MM.1S (cell line): ENCODE data around the gene MMP24.

Experiments
- EZH2 ChIP-seq: fragments of 300-600 bp; sonication (generic); optimal IDR thresholded peaks from 2 replicates; pipeline ENCODE3; 2017; ENCODE audit warnings: low read depth, mild to moderate bottlenecking, antibody characterized with exemption, low read length, mixed read lengths
- TF ChIP-seq, protein P1 (sequence below): fragments of 300-600 bp; sonication (generic); IDR thresholded peaks from 2 replicates; pipeline ENCODE4 v1.5.1; 2016; ENCODE audit warnings: antibody characterized with exemption, low read length, mixed read lengths

DNA sequence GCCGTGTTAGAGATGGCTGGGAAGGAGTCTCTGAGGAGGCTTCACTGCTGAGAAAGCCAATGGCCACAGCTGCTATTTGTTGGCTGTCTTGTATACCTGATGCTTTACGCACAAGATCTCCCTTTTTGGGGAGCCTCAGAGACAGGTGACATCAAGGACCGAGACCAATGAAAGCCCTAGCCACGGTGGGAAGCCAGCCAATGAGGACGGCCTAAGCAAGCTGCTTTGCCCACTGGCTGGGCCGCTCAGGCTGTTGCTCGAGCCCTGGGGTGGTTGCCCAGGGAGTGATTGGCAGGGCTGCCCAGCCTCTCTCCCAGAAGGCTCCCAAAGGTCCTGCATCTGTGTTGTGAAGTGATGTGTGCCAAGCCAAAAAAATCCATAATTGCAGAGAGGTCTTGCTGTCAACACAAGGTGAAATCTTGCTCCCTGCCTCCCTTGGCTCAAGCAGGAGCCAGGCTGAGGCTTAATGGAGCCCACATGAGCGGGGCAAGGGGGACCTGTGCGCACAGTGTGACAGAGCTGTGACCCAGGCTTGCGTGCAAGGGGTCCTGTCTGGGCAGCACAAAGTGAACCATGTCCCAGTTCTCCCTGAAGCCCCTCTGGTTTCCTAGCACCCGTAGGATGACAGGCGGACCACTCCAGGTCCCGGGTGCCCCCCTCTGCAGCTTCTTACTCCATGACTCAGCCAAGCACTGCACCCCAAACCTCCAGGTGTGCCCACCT lies 47.1 kb downstream of the MMP24 start:
- no peak for TF ChIP-seq EZH2
- TF ChIP-seq, protein P1, sequence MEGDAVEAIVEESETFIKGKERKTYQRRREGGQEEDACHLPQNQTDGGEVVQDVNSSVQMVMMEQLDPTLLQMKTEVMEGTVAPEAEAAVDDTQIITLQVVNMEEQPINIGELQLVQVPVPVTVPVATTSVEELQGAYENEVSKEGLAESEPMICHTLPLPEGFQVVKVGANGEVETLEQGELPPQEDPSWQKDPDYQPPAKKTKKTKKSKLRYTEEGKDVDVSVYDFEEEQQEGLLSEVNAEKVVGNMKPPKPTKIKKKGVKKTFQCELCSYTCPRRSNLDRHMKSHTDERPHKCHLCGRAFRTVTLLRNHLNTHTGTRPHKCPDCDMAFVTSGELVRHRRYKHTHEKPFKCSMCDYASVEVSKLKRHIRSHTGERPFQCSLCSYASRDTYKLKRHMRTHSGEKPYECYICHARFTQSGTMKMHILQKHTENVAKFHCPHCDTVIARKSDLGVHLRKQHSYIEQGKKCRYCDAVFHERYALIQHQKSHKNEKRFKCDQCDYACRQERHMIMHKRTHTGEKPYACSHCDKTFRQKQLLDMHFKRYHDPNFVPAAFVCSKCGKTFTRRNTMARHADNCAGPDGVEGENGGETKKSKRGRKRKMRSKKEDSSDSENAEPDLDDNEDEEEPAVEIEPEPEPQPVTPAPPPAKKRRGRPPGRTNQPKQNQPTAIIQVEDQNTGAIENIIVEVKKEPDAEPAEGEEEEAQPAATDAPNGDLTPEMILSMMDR, result no peak
